HFF-Myc (cell line): ENCODE measurements around the gene CACNA1E.

ENCODE experiments used
- DNase-seq: peaks from one replicate; pipeline ENCODE4 v3.0.0-alpha.2; 2011; ENCODE audit warnings: low read depth; ENCODE audit errors: extremely low read depth
- H3K4me3 ChIP-seq: replicated peaks from 2 replicates; pipeline ENCODE4 v1.5.1; 2011; ENCODE audit warnings: low read depth, mild to moderate bottlenecking, control low read depth, low read length
- CTCF ChIP-seq: IDR thresholded peaks from 2 replicates; pipeline ENCODE4 v1.5.1; 2012; ENCODE audit warnings: mild to moderate bottlenecking, low read depth, low read length, control low read depth; ENCODE audit errors: missing control alignments

CACNA1E gene

GRCh38 chr1:181545395-181545794 lies 62.1 kb downstream of the CACNA1E start:
- no peak for TF ChIP-seq CTCF
- no peak for DNase-seq
- no peak overlapping the region for H3K4me3 ChIP-seq

- TF ChIP-seq CTCF, result no peak
- DNase-seq, result no peak
- H3K4me3 ChIP-seq, result no peak overlapping the region
Observed at GRCh38 chr1:181548497-181548896, 65.2 kb downstream of the CACNA1E start.

- DNase-seq, result no peak
- no peak overlapping the region for H3K4me3 ChIP-seq
- TF ChIP-seq CTCF, result no peak
Observed at GRCh38 chr1:181551249-181551648, 67.9 kb downstream of the CACNA1E start.

GRCh38 chr1:181551754-181552153 lies 68.4 kb downstream of the CACNA1E start:
- H3K4me3 ChIP-seq, result no peak overlapping the region
- TF ChIP-seq CTCF, result no peak
- no peak for DNase-seq

- no peak for DNase-seq
- no peak for TF ChIP-seq CTCF
- no peak overlapping the region for H3K4me3 ChIP-seq
Observed at GRCh38 chr1:181554465-181554864, 71.1 kb downstream of the CACNA1E start.

- H3K4me3 ChIP-seq, result no peak overlapping the region
- TF ChIP-seq CTCF, result no peak
- no peak for DNase-seq
Observed at GRCh38 chr1:181556631-181557030, 73.3 kb downstream of the CACNA1E start.

- H3K4me3 ChIP-seq, result no peak overlapping the region
- no peak for DNase-seq
- TF ChIP-seq CTCF, result no peak
Observed at GRCh38 chr1:181557313-181557712, 74.0 kb downstream of the CACNA1E start.
